SK-MEL-5 (cell line): ENCODE data around the gene EIF2S1. TPM values are rescaled to one million over a fixed set of nuclear protein-coding genes. Genes with fewer than 3 reads are reported as not detected.
"Not testable (repeated sequence)": the region's sequence is repeated elsewhere in the genome, so short reads cannot be mapped to it uniquely, and the experiment has no call there.

Source experiments
- DNase-seq: peaks from one replicate; pipeline ENCODE4 v3.0.0-alpha.2; 2016; ENCODE audit warnings: low read depth, low spot score
- in situ Hi-C: cut with HindIII; loops from 2 replicates; pipeline ENCODE4 v1.10.0; 2016; ENCODE audit warnings: low sequenced_read_pairs, high pct_unique_total_duplicates, low pct_unique_long_range_greater_than_20kb
- polyA plus RNA-seq, 2 experiments: library from polyadenylated mRNA; depleted of rRNA; stranded (reverse); fragments of >200 nt; gene quantifications; 2 replicates each; pipeline ENCODE4 v1.2.3, GENCODE V29; 2015
- total RNA-seq: library from RNA; depleted of rRNA; stranded (reverse); fragments of >200 nt; shearing (Covaris generic); gene quantifications from 2 replicates; pipeline ENCODE4 v1.2.3, GENCODE V29; 2014; rRNA removed

Gene EIF2S1
- total RNA-seq: 231 and 257 TPM in 2 replicates
- 136 and 147 TPM in 2 replicates for polyA plus RNA-seq (2015; cell fraction: cytosol; rRNA removed)
- polyA plus RNA-seq (2015; cell fraction: nucleus; rRNA removed): 59.4 and 74.2 TPM in 2 replicates

- in situ Hi-C loops: no loop called here
These were observed at the start of gene EIF2S1, which contains the start of gene ATP6V1D for GRCh38 chr14:67359775-67360469. Gene EIF2S1, plus strand, starts transcription at chr14:67360328. Its CDS starts 4,440 bp downstream, at chr14:67364768. Gene ATP6V1D, minus strand, starts transcription at chr14:67359804. Its CDS starts 106 bp downstream, at chr14:67359698.

DNA sequence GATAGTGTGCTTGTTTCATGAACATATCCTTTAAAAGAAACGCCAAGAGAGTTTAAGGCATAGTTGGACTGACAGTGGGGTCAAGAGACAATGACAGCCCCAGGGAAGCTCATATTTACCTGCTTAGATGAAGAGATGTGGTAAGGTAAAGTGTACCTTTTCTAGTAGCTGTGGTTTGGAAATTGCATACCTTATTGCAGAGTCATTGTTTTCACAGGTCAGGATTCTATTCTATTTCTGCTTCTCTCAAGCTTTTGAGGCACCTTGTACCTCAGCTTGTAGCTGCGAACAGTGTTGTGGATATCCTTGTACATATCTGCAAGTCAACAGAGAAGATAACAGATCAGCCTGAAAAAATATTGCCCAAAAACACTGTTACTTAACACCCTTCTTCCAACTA is 48.3 kb upstream of the EIF2S1 start:
- DNase-seq: no peak
- in situ Hi-C loops: no loop called here

More at GRCh38 chr14:67359775-67360469, at the start of gene EIF2S1, which contains the start of gene ATP6V1D:
- DNase-seq: peak; percentile 99

DNA sequence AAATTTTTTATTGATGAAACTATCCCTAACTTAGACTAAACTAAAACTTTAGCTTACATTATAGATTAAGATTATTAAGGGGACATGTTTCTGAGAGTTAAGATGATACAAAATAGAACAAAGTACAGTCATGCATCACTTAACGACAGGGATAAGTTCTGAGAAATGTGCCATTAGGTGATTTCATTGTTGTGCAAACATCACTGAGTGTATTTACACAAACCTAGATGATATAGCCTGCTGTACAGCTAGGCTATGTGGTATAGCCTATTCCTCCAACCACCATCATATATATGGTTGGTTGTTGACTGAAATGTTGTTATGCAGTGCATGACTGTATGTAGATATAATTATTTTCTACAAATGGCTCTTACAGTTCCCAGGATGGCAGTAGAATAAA is 47.0 kb upstream of the EIF2S1 start:
- in situ Hi-C loops: no loop called here
- no peak for DNase-seq

GRCh38 chr14:67317822-67318221 is 42.3 kb upstream of the EIF2S1 start:
- no peak for DNase-seq
- in situ Hi-C loops: no loop called here

- in situ Hi-C loops: no loop called here
- no peak for DNase-seq
These were observed 41.0 kb upstream of the EIF2S1 start for GRCh38 chr14:67319142-67319541.

DNA sequence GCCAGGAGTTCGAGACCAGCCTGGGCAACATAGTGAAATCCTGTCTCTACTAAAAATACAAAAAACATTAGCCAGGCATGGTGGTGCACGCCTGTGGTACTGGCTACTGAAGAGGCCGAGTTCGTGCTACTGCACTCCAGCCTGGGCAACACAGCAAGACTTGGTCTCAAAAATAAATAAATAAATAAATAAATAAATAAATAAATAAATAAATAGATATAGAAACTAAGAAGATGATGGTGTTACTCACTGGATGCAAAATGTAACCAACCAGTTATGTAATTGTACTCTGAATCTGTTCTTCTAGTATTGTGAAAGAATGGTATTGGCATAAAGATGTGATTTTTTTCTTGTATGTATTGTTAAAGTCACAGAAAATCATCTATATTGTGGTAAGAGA is 30.5 kb upstream of the EIF2S1 start:
- in situ Hi-C loops, DNase-seq: not testable (repeated sequence)

- in situ Hi-C loops: no loop called here
- peak; percentile 77 for DNase-seq
These were observed 28.6 kb upstream of the EIF2S1 start for GRCh38 chr14:67331368-67332125.

DNA sequence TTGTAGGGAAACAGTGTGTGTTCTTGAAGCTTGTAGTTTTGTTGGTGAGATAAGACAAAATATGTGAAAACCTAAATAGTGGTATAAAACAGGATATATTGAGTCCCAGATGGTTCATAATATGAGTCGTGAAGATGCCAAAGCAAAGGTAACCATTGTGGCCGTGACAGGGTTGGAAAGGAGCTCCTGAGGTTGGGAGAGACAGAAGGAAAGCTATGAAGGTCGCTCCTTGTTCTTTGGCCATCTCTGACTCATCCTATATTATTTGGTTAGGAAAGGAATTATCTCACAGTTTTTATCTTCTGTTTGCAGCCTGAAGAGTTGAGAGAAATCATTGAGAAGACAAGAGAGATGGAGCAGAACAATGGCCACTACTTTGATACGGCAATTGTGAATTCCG is 27.7 kb upstream of the EIF2S1 start:
- in situ Hi-C loops: no loop called here
- peak; percentile 5 for DNase-seq

- peak; percentile 40 for DNase-seq
- in situ Hi-C loops: no loop called here
These were observed 24.3 kb upstream of the EIF2S1 start for GRCh38 chr14:67335781-67336180.

- in situ Hi-C loops, DNase-seq: not testable (repeated sequence)
These were observed 18.9 kb upstream of the EIF2S1 start for GRCh38 chr14:67341231-67341630.

GRCh38 chr14:67343601-67344230 is 16.4 kb upstream of the EIF2S1 start:
- in situ Hi-C loops: no loop called here
- DNase-seq: no peak

- DNase-seq: no peak
- in situ Hi-C loops: no loop called here
These were observed 14.5 kb upstream of the EIF2S1 start for GRCh38 chr14:67345583-67345982.

GRCh38 chr14:67352055-67352454 is 8.1 kb upstream of the EIF2S1 start:
- in situ Hi-C loops: no loop called here
- DNase-seq: no peak

DNA sequence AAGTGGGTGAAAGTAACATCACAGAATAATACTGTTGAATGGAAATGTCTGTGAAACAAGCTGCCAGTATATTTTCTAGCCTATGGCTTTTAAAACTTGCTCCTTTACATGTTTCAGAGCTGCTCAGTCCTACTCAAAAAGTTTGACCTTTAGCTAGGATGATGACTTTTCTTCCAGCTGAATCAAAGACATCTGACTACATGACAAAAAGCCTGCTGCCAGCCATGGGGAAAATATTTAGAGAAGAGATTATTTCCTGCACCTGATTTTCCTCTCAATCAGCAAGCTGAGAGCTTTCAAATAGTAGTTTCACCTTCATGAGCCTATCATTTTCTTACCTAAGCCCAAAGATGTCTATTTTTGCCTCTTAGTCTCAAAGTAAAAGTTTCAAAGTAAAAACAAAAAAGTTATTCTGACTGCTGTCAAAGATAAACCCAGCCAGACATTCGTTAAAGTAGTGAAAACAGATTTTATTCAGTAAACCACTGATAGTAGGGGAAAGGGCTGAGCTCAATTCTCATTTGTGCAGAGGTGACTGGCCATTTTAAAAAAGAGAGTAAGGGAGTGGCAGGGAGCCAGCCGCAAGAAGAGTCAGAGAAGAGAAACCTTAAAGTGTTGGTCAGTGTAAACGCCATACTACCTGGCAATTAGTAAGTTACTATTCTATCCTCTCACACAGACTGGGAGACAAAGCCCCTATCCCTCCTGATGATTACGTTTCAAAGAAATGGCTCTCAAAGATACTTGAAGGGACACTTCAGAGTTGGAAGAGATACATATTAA is 2.8 kb upstream of the EIF2S1 start:
- DNase-seq: no peak
- in situ Hi-C loops: no loop called here

- in situ Hi-C loops: no loop called here
- DNase-seq: no peak
These were observed 2.2 kb upstream of the EIF2S1 start for GRCh38 chr14:67357969-67358354.

DNA sequence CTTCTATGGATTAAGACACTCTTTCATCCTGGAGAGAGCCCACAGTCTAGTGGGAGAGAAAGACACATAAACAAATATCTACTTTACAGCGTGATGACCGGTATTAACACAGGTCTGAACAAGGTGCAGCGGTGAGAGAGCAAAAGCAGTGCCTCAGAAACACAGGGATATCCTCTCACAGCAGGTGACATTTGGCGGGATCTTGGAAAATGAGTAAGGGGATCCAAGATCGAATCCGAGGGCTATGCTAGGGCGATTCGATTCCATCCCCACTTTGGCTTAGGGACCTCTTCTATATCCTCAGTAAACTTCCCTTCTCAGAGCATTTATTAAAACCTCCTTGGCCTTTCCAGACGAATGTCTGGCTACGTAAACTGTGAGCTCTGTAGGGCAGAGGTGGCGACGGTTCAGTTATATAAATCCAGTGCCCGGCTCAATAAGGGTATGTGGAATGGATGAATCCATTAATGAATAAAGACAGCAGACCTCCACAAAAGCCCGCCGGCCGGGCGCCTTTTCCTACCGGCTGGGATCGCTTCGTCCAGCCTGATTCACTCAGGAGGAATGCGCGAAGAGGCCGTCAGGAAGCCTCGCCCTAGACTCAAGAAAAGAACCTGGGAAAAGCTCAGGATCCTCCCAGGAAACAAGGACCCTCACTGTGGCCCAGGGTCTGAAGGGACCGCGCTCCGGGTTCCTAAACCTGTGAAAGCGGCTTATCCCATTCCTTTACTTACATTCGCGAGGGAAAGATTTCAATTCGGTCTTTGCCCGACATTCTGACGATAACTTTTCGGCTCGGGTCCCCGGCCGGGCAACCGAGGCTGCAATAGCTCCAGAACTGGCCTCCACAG is 979 bp upstream of the EIF2S1 start:
- DNase-seq: peak; percentile 11
- in situ Hi-C loops: no loop called here
